HG02870 (cell line): ENCODE data around the gene AGAP1.

ENCODE experiments used
- ATAC-seq: cut with Tn5 transposase; IDR thresholded peaks from one replicate; pipeline ENCODE4 v1.9.1; 2021; ENCODE audit warnings: mild to moderate bottlenecking, moderate library complexity; ENCODE audit not compliant: unreplicated experiment

AGAP1 gene

DNA sequence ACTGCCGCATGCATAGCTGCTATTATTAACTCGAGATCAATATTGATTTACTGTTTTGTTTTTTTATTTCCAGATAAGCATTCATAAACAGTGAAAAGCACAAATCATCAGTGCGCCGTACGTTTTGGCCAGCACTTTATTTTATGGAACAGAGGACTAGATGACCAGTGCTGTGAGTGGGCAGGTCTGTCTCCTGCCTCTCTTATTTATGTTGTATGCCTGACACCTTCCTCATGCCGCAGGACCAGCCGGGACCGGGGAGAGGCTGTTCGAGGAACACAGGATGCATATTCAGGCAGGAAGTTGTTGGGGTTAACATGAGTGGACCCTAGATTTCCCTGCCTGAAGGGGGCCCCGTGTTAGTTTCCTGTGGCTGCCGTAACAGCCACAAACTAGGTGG lies 72.6 kb downstream of the AGAP1 start:
- no peak for ATAC-seq

DNA sequence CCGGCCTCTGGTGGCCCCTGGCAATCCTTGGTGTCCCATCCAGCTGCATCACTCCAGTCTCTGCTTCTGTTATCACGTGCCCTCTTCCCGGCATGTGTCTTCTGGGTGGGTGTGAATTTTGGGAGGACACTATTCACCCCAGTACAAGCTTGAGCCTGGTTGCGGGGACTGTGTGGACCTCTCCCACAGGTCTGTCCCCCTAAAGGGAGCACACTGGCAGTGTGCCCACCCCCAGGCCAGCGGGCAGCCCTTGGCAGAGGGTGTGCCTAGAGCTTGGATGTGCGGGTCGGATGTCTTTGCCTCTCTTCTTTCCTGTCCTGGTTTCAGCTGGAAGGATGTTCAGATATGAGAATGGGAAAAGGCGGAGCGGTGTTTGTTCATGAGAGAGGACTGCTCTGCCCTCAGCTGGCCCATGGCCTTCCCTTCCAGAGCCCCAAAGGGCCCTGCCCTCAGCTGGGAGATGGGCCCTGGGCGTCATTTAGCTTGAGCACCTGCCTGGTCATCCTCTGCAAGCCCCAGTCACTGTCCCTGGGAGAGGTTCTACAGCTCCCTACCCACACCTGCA lies 73.2 kb downstream of the AGAP1 start:
- no peak for ATAC-seq

DNA sequence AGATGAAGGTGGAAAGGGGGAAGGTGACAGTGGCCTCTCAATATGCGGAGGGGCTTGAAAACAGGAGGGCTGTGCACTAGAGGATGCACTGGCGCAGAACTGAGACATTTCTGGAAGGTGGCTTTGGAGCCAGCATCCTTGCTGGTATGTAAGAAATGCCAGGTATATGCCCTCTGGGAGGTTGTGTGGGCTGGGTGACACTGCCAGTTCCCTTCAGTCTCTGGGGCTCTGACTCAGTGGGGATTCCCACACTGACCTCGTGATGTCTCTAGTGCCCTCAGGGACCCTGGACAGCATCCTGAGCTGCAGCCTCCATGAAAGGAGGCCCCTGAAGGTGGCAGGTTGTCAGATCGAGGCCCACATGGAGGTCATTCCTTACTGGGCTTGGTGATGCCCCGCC lies 74.0 kb downstream of the AGAP1 start:
- no peak for ATAC-seq

DNA sequence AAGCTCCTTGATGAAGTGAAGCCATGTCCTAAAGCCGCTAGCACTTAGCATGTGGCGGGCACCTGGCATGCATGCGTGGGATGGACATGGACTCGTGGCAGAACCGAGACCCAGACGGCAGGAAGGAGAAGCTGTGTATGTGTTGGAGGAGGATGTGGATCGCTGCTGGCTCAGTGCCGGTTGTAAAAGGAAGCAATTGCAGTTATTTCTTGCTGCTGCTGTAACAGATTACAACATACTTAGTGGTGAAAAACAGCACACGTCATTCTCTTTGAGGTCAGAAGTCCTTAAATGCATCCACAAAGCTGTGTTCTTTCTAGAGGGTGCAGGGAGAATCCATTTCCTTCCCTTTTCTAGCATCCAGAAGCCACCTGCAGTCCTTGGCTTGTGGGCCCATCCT lies 74.6 kb downstream of the AGAP1 start:
- ATAC-seq, result no peak

DNA sequence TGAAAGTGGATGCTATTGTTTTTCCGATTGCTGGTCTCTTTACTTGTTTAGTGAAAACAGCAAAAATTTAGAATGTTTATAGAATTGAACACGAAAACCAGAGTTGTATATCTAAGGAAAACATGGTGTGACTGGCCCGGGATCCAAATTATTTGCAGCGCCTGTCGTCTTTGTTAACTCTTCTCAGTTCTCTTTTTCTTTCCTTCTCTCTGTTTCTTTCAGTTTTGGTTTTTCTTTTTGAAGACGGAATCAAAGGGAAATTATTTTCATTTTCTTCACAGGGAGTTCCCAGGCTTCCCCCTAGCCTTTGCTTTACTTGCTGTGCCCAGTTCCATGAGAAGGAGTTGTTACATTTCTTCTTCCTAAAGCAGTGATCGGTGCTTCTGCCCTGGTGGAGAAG lies 76.0 kb downstream of the AGAP1 start:
- no peak for ATAC-seq

DNA sequence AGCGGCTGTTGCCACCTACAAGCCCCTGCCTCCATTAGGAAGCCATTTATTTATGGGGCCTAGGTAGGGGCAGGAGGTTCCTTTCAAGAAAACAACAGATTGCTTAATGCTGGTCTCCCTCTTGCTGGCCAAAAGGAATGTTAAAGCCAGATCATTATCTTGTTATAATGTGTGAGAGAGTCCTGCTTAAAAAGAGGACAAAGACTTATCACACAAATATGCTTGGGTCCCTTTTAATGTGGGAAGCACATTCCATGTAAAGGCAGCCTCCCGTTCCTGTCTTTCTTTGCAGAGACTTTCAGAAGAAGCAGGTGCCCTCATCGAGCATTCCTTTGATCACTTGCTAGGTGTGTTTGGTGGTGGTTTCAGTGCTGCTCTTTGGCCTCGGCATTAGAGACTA lies 76.4 kb downstream of the AGAP1 start:
- ATAC-seq, result no peak

DNA sequence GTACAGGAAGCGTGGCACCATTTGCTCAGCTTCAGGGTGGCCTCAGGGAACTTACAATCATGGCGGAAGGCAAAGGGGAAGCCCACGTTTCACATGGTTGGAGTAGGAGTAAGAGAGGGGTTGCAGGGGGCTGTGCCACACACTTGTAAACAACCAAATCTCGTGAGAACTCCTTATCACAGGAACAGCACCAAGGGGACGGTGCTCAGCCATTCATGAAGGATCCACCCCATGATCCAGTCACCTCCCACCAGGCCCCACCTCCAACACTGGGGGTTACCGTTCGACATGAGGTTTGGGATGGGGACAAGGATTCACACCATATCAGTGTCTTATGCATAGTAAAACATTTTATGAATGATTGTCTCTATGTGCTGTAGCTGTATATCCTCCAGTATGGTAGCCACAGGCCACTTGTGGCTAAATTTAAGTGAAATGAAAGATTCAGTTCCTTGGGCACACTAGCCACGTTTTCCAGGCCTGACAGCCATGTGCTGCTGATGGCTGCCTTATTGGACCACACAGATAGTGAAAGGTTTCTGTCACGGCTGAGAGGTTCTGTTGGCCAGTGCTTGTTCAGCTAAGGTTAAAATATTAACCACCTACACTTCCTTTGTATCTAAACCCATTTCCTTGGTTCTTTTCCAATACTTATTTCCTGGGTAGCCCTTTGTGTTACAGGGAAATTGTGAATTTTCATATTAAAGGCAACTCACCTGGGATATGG lies 77.3 kb downstream of the AGAP1 start:
- no peak for ATAC-seq

DNA sequence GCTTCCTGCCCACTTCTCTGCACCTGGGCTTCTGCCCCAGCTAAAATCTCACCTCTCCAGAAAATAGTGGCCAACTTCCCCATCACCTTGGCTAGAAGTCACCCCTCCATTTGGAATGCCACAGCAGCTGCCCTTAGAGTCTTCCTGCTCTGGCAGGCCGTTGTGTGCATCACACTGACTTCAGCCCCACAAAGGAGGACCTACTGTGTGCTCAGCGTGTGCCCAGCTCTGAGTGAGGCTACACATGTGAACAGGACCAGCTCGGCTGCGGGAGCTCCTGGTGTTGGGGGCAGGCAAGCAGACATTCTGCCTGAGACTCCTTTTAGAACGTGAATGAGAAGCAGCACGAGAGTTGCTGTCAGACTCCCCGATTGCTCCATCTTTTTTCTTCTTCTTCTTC lies 78.7 kb downstream of the AGAP1 start:
- ATAC-seq, result no peak

DNA sequence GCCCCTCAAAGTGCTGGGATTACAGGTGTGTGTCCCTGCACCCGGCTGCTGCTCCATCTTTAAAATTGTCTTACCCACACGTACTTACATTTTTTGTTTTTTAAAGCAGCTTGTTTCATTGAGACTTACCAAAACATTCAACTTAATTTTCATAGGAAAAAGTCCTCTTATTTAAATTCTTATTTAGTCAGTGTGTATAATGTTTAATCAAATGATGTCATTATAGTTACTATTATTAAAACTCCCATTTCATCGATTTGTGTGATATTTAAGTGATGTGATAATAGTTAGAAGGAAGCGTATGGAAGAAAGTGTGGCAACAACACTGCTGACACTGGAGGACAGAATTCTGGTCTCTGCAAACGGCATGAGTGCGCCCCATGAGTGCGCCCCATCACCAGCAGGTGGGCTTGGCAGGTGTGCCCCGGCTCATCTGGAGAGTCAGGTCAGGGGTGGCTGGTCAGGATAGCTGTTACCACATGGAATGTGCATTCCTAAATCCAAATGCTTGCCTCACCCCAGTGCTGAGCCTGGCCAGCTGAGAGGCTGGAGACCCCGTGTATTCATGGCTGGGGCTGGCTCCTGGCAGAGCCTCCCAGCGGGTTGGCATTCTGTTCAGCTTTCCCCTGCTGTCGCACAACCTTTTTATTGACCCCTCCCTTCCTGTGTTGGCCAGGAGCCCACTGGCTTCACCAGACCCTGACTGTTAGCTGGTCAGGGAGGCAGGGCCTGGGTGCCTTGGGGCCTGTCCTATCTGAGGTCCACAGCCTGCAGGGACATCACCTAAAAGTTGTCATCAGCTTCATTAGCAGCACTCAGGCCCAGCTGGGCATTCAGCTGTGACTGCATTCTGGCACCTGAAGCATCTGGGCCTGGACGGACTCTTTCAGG lies 79.7 kb downstream of the AGAP1 start:
- no peak for ATAC-seq

DNA sequence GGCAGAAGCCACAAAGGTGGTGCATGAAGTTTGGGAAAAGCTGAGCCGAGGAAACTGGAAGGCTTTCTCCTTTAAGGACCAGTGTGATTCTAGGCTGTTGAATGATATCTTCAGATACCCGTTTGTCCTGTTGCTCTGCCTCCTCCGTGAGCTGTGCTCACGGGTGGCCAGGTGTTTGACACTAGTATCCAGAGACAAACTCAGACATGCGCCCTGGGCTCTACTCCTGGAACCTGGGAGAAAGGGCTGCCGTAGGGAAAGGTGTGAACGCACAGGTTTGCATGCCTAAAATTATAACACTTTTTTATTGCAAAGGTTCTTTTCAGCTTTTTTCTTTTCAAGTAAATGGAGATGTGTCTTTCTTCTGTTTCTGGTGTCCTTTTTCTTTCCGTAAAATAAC lies 81.6 kb downstream of the AGAP1 start:
- no peak for ATAC-seq

DNA sequence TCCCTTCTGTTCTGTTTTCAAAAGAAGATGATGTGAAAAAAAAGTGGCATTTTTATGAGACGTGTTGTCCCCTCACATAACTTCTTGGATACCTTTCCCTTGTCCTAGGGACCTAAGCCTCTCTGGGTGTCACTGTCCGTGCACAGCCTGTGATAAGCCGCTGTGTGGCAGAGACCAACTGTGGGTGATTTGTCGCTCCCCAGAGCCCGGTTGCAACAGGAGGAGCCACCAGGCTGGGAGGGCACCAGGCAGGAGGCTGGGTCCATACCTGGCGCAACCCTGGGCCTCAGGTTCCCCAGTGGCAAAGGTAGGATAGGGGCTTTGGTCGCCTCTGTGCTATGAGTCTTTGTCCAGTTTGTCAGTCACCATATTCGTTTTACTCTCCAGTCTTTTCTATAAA lies 82.1 kb downstream of the AGAP1 start:
- ATAC-seq, result no peak

DNA sequence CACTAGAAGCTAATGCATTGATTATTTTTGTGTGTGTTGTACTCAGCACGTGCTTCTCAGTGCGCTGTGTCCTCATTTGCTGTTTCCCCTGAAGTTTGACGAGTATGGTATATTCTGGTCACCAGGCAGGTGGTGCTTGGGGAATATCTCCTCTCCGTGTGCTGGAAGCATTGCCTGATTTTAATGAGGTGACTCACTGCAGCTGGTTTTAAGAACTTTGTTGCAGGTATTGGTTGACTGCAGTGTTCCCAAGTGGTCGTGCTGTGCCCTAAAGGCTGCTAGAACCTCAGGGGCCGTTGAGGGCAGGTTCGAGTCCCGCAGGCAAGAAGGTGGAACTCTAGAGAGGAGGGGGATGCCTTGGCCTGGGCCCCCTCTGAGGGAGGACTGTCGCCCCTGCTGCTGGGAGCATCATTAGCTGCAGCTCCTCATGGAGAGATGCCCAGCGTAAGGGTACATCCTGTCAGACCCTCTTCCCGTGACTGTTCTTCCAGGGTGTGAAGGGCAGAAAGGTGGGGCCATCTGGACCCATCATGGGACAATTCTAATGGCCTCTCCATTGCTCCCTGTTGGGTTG lies 82.6 kb downstream of the AGAP1 start:
- no peak for ATAC-seq

DNA sequence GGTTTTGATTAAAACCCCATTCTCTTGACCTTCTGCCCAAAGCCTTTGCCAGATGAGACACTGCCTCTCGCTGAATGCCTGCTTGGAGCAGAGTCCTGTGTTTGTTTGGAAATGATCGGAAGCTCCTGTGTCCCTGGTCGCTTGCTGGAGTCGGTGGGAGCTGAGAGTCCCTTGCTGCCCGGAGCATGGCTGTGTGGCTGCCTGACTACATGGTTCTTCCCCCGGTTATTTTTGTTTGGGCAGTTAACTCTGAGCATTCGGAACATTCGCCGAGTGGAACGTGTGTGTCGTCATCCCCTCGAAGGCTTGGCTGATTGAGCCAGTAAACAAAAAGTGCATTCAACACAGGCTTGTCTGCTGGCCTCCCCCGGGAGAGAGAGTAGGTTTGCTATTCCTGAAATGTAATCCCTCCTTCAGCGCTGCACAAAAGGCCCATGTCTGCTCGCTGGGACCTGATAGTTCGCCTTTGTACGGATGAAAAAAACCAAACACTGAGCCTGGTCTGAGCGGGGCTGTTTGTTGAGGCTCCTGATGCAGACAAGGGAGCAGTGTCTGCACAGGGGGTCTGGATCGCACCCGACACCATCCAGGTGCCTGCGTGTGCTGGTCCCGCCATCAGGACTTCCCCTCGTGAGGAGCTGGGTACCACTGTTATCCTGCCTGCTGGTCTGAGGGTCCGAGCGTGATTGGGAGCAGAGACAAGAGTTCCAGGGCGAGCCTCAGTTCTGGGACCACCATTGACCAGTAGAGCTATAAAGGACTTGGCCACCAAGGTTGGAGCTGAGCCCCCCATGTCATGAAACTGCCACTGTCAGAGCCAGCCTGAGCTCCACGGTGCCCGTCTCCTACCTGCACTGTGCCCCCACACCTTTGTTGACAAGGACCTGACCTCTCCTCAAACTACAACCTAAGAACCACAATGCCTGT lies 83.8 kb downstream of the AGAP1 start:
- no peak for ATAC-seq

DNA sequence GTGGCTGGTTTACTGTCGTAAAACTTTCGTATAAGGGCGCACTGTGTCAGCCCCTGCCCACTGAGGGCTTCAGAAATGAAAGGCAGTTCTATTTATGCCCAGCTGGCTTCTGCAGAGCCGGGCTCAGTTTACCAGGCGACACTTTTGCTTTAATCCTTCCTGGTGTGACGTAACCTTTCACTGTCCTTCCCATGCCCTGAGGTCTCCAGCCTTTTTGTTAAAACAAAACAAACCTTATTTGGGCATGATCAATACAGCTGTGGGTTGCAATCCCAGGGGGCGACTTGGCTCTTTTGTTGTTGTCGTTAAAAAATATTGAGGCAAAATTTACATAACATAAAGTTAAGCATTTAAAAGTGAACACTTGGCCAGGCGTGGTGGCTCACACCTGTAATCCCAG lies 85.3 kb downstream of the AGAP1 start:
- no peak for ATAC-seq

DNA sequence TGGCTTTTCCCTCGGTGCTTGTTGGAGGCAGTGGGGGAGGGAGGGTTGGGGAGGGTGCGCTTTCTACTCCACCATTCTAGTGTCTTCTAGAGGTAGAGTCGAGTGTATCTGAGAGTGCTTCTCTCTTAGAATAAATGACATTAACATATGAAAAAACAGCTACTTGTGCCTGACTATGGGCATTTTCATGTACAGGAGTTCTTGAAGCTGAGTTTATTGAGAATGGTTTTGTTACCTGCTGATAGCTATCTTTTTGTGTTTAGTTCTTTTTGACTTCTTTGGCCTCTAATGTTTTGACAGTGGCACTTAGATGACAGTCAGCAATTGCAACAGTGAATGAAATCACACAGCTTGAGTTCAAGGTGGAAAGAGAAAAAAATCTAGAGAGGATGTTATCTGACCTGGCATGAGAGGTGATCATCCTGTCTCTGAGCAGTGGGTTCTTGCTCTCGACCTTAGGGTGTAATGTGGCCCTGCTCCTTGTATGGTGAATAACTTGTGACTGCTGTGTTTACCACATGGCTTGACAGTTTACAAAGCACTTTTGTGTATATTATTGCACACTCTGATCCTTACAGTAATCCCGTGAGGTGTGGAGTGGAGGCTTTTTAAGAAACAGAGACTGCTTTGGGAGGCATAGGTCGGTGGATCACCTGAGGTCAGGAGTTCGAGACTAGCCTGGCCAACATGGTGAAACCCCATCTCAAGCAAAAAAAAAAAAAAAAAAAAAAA lies 86.7 kb downstream of the AGAP1 start:
- no peak for ATAC-seq

DNA sequence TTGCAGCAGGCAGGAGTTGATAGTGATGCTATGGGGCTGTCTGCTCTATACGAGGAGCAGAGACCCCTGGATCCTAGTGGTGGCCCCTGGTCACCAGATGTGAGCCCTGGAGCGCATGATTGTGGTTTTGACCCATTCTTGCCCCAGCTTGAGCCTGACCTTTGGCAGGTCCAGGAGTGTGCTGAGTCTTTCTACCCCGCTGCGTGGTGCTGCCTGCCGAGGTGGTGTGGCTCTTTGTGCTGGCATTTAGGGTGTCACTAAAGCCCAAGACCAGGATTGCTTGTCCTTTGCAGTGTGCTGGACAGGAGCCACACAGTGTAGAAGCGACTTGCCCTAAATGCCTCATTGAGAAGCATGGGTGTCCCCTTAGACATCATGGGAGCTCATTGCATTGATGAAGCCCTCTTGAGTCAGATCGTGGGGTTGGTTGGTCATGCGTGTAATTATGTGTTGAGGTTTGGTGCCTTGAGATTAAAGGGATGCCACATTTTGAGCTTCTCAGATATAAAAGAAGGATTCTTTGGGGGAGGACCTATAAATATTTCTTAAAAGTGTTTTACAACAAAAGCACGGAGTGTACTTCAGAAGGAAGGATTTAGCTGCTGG lies 88.3 kb downstream of the AGAP1 start:
- no peak for ATAC-seq

DNA sequence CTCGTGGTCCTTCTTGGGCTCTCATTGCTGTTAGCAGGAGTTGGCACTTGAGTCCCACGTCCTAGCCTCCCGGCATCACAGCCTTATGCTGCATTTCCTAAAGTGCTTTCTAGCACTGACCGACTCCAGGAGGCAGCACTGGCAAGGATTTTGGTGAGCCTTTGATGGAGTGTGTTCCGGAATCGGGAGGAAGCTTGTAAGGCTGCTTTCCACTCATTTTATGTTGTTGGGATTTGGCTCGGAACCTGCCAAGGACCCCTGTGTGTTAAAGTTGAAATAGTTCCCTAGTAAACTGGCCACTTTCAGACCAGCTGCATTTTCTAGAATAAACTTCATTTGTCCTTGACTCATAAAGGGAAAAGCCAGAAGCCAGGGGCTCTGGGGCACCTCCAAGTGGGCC lies 88.9 kb downstream of the AGAP1 start:
- ATAC-seq, result no peak

DNA sequence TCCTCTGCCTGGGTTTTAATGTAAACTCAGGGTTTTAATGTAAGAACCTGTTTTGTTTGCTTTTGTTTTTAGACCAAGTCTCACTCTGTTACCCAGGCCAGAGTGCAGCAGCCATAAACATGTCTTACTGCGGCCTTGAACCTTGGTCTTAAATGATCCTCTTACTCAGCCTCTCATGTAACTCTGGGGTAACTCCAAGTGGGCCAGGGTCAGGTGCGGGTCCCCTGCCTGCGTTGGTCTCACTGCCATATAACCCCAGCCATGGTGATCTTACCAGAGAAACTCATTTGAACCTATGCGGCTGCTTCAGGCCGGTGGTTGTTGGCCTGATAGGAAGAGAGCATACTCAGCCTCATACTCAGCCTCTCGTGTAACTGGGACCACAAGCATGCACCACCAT lies 89.3 kb downstream of the AGAP1 start:
- no peak for ATAC-seq

DNA sequence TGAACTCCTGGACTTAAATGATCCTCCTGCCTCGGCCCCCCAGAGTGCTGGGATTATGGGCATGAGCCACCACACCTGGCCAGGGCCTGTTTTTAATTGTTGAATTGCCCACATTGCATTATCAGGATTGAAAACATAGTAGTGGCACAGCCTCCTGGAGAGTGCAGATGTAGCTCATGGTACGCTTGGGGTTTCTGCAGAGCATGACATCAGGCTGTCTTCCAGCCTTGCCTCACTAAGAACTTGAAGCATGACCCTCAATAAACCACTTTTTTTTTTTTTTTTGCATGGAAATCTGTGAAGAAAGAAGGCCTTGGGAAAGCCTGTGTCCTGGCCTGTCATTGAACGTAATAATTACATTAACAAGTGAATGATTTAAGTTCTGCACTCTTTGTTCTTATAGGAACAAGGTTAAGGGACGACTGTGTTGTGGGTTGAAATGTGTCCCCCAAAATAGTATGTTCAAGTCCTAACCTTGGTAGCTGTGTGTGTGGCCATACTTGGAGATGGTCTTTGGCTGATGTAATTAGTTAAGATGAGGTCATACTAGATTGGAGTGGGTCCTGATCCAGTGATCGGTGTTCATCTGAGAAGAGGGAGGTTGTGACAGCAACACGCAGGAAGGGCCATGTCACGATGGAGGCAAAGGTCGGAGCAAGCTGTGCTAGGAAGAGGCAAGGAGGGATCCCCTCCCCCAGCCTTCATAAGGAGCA lies 90.2 kb downstream of the AGAP1 start:
- no peak for ATAC-seq
